Measurements from ENCODE around the gene FNIP2. TPM values are rescaled to one million over a fixed set of nuclear protein-coding genes. Genes with fewer than 3 reads are reported as not detected.

The FNIP2 gene
- total RNA-seq, 1 donor from 2014 or later = 33.7 TPM

DNA sequence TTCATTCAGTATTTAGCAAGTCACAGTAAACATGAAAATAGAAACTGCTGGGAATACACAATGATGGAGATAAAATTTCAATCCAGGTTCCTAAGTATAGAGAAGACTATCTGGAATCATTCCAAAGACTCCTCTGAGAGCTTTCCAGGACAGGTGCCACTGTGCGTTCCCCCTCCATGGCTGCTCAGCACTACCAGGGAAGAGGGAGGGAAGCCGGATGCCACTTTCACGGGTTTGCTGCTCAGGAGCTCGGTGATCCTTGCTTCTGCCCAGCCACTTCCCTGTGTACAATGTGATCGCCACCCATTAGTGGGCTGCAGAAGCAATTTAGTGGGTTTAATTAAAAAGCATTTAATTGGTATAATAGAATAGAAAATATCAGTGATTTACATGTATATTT is 94.5 kb downstream of the FNIP2 start:
- TF ChIP-seq, protein P1, sequence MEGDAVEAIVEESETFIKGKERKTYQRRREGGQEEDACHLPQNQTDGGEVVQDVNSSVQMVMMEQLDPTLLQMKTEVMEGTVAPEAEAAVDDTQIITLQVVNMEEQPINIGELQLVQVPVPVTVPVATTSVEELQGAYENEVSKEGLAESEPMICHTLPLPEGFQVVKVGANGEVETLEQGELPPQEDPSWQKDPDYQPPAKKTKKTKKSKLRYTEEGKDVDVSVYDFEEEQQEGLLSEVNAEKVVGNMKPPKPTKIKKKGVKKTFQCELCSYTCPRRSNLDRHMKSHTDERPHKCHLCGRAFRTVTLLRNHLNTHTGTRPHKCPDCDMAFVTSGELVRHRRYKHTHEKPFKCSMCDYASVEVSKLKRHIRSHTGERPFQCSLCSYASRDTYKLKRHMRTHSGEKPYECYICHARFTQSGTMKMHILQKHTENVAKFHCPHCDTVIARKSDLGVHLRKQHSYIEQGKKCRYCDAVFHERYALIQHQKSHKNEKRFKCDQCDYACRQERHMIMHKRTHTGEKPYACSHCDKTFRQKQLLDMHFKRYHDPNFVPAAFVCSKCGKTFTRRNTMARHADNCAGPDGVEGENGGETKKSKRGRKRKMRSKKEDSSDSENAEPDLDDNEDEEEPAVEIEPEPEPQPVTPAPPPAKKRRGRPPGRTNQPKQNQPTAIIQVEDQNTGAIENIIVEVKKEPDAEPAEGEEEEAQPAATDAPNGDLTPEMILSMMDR (IDR thresholded peaks at IDR 0.05) = no peak
- peaks cover 8% of the 10 kb centered on the region for H3K4me1 Mint-ChIP-seq (ENCODE audit: low read depth)
- H3K4me3 Mint-ChIP-seq (ENCODE audit: unreplicated experiment) = no peak overlapping the region
- no peak for DNase-seq (ENCODE audit: low spot score)
- H3K27ac Mint-ChIP-seq (ENCODE audit: unreplicated experiment) = no peak overlapping the region
- H3K36me3 Mint-ChIP-seq (ENCODE audit: low read depth) = peaks cover 34% of the 10 kb centered on the region
- no peaks in the 10 kb centered on the region for H3K27me3 Mint-ChIP-seq (ENCODE audit: low read depth)
- no peaks in the 10 kb centered on the region for H3K9me3 Mint-ChIP-seq (ENCODE audit: low read depth)

GRCh38 chr4:158865520-158866177 is 96.8 kb downstream of the FNIP2 start:
- Mint-ChIP-seq H3K4me3 (ENCODE audit: unreplicated experiment) (no peak overlapping the region), H3K27ac (ENCODE audit: unreplicated experiment) (no peak overlapping the region), H3K36me3 (ENCODE audit: low read depth) (peaks cover 43% of the 10 kb centered on the region), H3K27me3 (ENCODE audit: low read depth) (no peaks in the 10 kb centered on the region), H3K4me1 (ENCODE audit: low read depth) (peaks cover 11% of the 10 kb centered on the region), H3K9me3 (ENCODE audit: low read depth) (no peaks in the 10 kb centered on the region)
- TF ChIP-seq, protein P1 (IDR thresholded peaks at IDR 0.05) = no peak
- DNase-seq (ENCODE audit: low spot score) = no peak

DNA sequence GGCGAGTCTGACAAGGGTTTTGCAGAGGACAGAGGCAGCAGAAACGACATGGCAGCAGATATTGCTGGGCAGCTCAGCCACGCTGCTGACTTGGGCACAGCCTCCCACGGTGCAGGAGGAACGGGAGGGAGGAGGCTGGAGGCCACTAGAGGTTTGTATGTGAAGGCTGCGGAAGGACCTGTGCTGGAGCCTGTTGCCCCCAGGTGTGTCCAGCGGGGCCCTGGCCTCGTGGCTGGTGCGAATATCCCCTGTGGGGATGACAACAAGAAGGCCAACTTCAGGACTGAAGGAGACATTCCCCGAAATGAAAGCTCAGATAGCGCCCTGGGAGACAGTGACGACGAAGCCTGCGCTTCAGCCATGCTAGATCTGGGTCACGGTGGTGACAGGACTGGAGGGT is 100.2 kb downstream of the FNIP2 start:
- Mint-ChIP-seq H3K9me3 (ENCODE audit: low read depth) (no peaks in the 10 kb centered on the region), H3K36me3 (ENCODE audit: low read depth) (peaks cover 29% of the 10 kb centered on the region), H3K27me3 (ENCODE audit: low read depth) (no peaks in the 10 kb centered on the region), H3K4me1 (ENCODE audit: low read depth) (peaks cover 37% of the 10 kb centered on the region), H3K4me3 (ENCODE audit: unreplicated experiment) (no peak overlapping the region), H3K27ac (ENCODE audit: unreplicated experiment) (no peak overlapping the region)
- TF ChIP-seq, protein P1 (IDR thresholded peaks at IDR 0.05) = no peak
- no peak for DNase-seq (ENCODE audit: low spot score)

DNA sequence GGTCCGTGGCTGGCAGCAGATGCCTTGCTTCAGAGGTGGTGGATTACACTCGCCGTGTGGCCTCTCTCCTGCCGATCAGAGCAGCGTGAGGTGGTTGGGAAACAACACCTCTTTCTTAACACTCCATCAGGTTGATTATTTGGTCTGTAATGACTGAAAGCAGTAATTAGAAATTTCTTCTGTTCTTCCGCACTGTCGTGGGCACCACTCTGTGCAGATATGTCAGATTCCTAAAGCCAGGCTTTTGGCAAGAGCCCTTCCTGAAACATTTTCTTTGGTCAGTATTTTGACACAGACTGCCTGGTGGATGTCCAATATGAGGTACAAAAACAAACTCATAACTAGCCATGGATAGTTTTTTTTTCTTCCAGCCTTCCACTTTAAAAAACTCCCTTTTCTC is 100.9 kb downstream of the FNIP2 start:
- DNase-seq (ENCODE audit: low spot score) = no peak
- Mint-ChIP-seq H3K27me3 (ENCODE audit: low read depth) (no peaks in the 10 kb centered on the region), H3K27ac (ENCODE audit: unreplicated experiment) (no peak overlapping the region)

DNA sequence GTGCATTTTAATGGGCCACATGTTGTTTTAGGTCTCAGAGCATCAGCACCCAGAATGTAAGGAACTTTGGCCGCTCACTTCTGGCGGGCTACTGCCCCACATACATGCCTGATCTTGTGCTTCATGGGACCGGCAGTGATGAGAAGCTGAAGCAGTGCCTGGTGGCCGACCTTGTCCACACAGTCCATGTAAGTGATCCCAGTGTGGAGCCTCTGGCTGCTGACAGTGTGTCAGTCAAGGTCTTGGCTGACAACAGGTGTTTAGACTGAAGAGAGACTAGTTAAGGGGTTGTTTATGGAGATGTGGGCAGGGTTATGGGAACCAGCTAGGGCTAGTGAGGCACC is 101.4 kb downstream of the FNIP2 start:
- TF ChIP-seq, protein P1 (IDR thresholded peaks at IDR 0.05) = no peak
- peaks cover 23% of the 10 kb centered on the region for H3K36me3 Mint-ChIP-seq (ENCODE audit: low read depth)
- H3K27me3 Mint-ChIP-seq (ENCODE audit: low read depth) = no peaks in the 10 kb centered on the region
- no peak for DNase-seq (ENCODE audit: low spot score)
- no peak overlapping the region for H3K27ac Mint-ChIP-seq (ENCODE audit: unreplicated experiment)
- H3K9me3 Mint-ChIP-seq (ENCODE audit: low read depth) = no peaks in the 10 kb centered on the region
- no peak overlapping the region for H3K4me3 Mint-ChIP-seq (ENCODE audit: unreplicated experiment)
- peaks cover 40% of the 10 kb centered on the region for H3K4me1 Mint-ChIP-seq (ENCODE audit: low read depth)

More for the DNA sequence above, 100.9 kb downstream of the FNIP2 start:
- Mint-ChIP-seq H3K4me1 (ENCODE audit: low read depth) (peaks cover 40% of the 10 kb centered on the region), H3K36me3 (ENCODE audit: low read depth) (peaks cover 25% of the 10 kb centered on the region), H3K4me3 (ENCODE audit: unreplicated experiment) (no peak overlapping the region), H3K9me3 (ENCODE audit: low read depth) (no peaks in the 10 kb centered on the region)
- TF ChIP-seq, protein P1 (IDR thresholded peaks at IDR 0.05) = no peak
